Measurements from ENCODE around the gene KRT72. TPM values are rescaled to one million over a fixed set of nuclear protein-coding genes. Genes with fewer than 3 reads are reported as not detected.

The KRT72 gene
- total RNA-seq, 1 experiment from 2014 or later = not detected

DNA sequence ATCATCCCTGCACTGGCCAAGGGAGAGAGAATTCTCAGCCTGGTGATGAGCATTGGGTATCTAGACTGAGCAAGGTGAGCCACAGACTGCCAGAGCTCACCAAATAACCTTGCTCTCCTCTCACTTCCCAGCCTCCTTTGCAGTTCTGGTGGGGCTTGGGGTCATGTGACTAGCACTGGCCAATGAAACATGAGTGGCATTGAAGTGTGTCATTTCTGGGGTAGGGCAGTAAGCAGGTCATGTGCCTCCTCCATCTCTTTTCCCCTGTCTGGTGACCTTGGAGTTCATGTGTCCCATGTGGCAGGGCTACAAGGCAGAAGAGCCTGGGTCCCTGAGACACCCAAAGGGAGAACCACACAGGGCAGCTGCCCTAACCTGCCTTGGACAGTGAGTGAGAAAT, 3.6 kb upstream of the KRT72 start:
- H3K4me2 ChIP-seq (ENCODE audit: insufficient read depth, insufficient read length, low read length) = no peak overlapping the region
- H2AFZ ChIP-seq (ENCODE audit: low read length) = no peak overlapping the region
- H3K79me1 ChIP-seq (ENCODE audit: insufficient read depth, low read depth, low read length, poor library complexity, severe bottlenecking) = no peaks in the 10 kb centered on the region
- H3K23me2 ChIP-seq (ENCODE audit: insufficient read length, low read depth, low read length, poor library complexity, severe bottlenecking) = no peaks in the 10 kb centered on the region
- no peak overlapping the region for H4K91ac ChIP-seq (ENCODE audit: insufficient read length, low read depth, low read length)
- peaks cover 29% of the 10 kb centered on the region for H3K27me3 Mint-ChIP-seq (ENCODE audit: low read depth)
- no peak overlapping the region for H3T11ph ChIP-seq (ENCODE audit: low read length)
- H2BK120ac ChIP-seq (ENCODE audit: low read depth, low read length, poor library complexity, severe bottlenecking) = no peak overlapping the region
- H3K18ac ChIP-seq (ENCODE audit: insufficient read length, low read depth, low read length) = no peak overlapping the region
- DNase-seq = peak; percentile 11
- no peaks in the 10 kb centered on the region for H3K4me1 Mint-ChIP-seq
- H3K9ac ChIP-seq (ENCODE audit: extremely low read depth, insufficient read length, low read length) = no peak overlapping the region
- H2BK15ac ChIP-seq (ENCODE audit: low read depth, low read length) = no peak overlapping the region
- H3K4me1 ChIP-seq (ENCODE audit: insufficient read depth, low read length) = no peaks in the 10 kb centered on the region
- no peaks in the 10 kb centered on the region for H3K36me3 Mint-ChIP-seq (ENCODE audit: insufficient read depth in 1 of 3, low read depth in 3 of 3)
- H3K4ac ChIP-seq (ENCODE audit: low read depth, low read length) = no peak overlapping the region
- peak overlapping the region in 1 of 3 experiments; percentile 27; a peak in 1 of 7 replicates for H3K27ac Mint-ChIP-seq
- no peak overlapping the region for H4K5ac ChIP-seq (ENCODE audit: insufficient read length, low read depth, low read length)
- no peaks in the 10 kb centered on the region for H3K9me3 ChIP-seq (ENCODE audit: control insufficient read depth, low read depth, low read length)
- no peak overlapping the region for H2BK20ac ChIP-seq (ENCODE audit: low read depth, low read length, poor library complexity, severe bottlenecking)
- no peak for TF ChIP-seq CTCF (conservative IDR thresholded peaks at IDR 0.05)
- H3K23ac ChIP-seq (ENCODE audit: insufficient read length, low read depth, low read length) = no peak overlapping the region
- H2BK12ac ChIP-seq (ENCODE audit: insufficient read length, low read depth, low read length) = no peak overlapping the region
- H3K9me3 Mint-ChIP-seq = no peaks in the 10 kb centered on the region
- H2BK5ac ChIP-seq (ENCODE audit: insufficient read length, low read length) = no peak overlapping the region
- H4K20me1 ChIP-seq (ENCODE audit: control insufficient read depth, insufficient read depth, insufficient read length) = no peaks in the 10 kb centered on the region
- H2AK5ac ChIP-seq (ENCODE audit: insufficient read length, low read length) = no peak overlapping the region
- no peaks in the 10 kb centered on the region for H3K79me2 ChIP-seq (ENCODE audit: insufficient read depth, low read length)
- no peaks in the 10 kb centered on the region for H3K27me3 ChIP-seq (ENCODE audit: insufficient read depth, low read length)
- no peak overlapping the region for H4K8ac ChIP-seq (replicated peaks; ENCODE audit: insufficient read length, low read depth, low read length)
- H3K4me3 Mint-ChIP-seq = no peak overlapping the region
- H3K27ac ChIP-seq (ENCODE audit: insufficient read length, low read depth, low read length) = no peak overlapping the region
- no peak overlapping the region for H3K56ac ChIP-seq (ENCODE audit: insufficient read length, low read depth, low read length)
- H3K14ac ChIP-seq (ENCODE audit: insufficient read depth, low read length) = no peak overlapping the region

Data from H9 (cell line).